ENCODE data around the gene LONRF2.

LONRF2 gene

GRCh38 chr2:100301881-100302584 lies 20.3 kb downstream of the LONRF2 start:
- DNase-seq (ENCODE audit: low spot score), result no peak

GRCh38 chr2:100299548-100299947 lies 22.8 kb downstream of the LONRF2 start:
- no peak for DNase-seq (ENCODE audit: low spot score)

GRCh38 chr2:100297511-100297910 lies 24.8 kb downstream of the LONRF2 start:
- DNase-seq (ENCODE audit: low spot score), result no peak

- DNase-seq (ENCODE audit: low spot score), result no peak
Measured at GRCh38 chr2:100294162-100294497, 28.2 kb downstream of the LONRF2 start.

DNA sequence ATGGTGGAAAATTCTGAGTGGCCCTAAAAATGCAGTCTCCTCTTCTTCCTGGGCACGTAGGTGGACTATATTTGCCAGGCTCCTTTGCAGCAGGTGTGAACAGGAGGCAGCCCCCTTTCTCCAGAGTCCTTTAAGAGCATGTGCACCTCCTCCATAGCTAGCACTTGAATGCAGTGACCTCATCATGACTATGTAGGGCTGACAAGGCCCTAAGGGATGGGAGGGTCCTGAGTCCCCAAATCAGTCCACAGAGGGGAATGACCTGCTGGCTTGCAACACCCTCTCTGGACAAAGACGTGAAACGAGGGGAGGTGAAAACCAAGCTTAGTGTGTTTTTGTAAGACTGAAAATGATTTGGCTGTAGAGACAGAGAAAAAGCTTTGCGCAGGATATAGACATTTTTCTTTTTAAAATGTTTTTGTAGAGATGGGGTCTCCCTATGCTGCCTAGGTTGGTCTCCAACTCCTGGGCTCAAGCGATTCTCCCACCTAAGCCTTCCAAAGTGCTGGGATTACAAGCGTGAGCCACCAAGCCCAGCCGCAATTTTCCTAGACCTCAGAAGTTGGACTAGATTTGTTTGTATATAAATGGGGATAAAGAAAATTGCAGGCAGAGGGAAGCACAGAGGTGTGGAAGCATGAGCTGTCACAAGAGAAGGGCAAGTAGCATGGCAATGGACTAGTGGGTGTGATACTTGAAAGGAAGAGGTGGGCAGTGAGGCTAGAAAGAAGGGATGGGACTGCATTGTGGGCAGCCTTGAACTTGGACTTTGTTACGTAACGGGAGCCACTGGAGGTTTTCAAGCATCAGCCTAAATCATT lies 28.8 kb downstream of the LONRF2 start:
- DNase-seq (ENCODE audit: low spot score), result no peak

- DNase-seq (ENCODE audit: low spot score), result peak; percentile 5
Measured at GRCh38 chr2:100292022-100292580, 30.2 kb downstream of the LONRF2 start.

DNA sequence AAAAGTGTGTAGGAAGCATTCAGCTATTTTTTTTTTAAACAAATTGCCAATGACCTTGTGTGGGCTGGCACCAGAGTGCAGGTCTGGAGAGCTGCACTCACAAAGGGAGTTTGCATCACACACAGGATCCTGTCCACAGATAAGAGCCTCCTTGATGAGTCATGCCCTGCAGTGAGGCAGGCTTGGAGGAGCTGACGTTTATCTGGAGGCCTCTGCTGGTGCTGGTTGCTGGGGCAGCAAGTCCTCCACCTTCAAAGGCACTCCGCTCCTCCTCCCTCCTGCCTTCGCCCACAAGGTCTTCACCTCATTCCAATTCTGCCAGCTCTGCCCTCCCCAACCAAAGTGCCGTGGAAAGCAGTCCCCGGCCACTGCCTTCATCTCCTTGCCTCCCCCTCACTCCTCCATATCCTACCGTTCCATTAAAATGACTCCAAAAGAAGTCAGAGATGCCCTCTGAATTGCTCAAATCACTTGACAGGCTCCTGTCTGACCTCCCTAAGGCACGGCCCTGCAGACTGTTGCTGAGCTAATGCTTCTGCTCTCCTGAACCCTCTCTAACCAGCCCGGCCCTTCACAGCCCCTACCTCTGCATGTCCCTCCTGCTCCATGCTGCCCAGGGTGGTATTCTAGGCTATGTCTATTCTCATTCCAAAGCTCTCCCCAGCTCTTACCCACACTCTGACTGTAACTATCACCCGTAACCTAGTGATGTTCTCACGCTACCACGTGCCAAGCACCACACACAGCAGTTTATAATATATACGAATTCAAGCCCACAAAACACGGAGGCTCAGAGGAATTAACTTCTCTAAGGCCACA lies 30.9 kb downstream of the LONRF2 start:
- DNase-seq (ENCODE audit: low spot score), result no peak

- no peak for DNase-seq (ENCODE audit: low spot score)
Measured at GRCh38 chr2:100290718-100291151, 31.6 kb downstream of the LONRF2 start.

DNA sequence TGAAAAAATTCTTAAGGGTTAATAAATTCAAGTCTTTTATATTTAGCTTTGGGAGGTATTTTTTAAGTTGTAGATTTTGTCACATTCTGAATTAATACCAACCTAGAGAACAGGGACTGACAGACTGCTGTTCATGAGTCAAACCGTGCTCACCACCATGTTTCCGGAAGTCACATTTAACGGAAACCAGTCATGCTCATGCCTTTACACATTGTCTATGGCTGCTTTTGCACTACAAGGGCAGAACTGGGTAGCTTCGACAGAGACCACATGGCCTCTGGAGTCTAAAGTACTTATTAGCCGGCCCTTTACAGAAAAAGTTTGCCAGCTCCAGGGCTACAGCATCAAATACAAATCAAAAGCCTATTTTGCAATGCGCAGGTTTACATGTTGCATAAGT lies 33.3 kb downstream of the LONRF2 start:
- DNase-seq (ENCODE audit: low spot score), result no peak

DNA sequence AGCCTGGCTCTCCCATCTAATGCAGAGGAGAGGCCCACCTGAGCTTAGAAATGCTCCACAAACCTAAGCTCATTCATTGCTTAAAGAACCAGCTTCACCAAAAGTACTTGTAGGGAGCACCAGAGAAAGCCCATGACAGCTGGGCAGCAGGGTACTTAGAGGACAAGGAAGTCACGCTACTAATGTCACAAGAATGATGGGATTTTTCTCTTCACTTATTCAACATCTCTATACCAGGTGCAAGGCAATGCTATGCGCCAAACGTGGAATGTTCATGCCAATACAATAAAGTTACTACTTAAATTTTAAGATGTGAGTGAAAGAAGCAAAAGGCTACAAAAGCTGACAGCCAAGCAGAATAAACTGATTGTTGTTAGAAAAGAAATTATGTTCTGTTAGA lies 36.0 kb downstream of the LONRF2 start:
- no peak for DNase-seq (ENCODE audit: low spot score)

GRCh38 chr2:100285691-100286090 lies 36.6 kb downstream of the LONRF2 start:
- DNase-seq (ENCODE audit: low spot score), result no peak

GRCh38 chr2:100285011-100285410 lies 37.3 kb downstream of the LONRF2 start:
- DNase-seq (ENCODE audit: low spot score), result no peak

DNA sequence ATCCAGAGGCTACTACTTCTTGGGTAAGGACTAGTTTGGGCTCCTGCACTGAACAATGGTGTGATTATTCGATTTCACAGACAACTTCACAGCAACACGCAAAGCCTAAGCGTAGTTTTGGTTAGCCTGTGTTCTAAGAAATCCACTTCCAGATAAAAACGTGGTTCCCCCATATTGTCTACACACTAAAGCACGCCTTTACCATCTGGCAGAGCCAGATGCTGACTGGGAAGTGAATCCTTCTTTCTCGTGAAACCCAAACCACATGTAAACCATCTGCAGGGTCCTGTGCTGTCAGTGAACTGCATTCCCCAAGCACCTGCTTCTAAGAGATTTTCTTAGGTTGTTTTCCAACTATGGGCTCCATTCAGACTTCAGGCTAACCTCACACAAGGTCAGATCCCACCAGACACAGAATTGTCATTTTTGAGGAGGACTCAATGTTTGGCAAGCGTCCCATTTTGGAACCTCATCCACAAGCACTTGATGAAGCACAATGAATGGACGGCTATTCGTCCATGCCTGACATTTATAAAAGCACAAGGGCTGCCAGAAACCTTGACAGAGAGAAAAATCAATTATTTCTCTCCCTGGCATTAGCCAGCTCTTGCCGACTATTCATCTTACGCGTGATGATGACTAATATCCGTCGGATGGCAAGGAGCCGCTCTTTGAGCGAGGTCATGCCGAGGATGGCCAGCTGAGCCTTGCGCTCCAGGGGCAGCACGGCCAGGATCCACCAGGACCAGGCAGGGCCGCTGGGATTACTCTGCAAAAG lies 38.4 kb downstream of the LONRF2 start:
- no peak for DNase-seq (ENCODE audit: low spot score)

GRCh38 chr2:100281521-100282438 lies 40.5 kb downstream of the LONRF2 start:
- DNase-seq (ENCODE audit: low spot score), result no peak

DNA sequence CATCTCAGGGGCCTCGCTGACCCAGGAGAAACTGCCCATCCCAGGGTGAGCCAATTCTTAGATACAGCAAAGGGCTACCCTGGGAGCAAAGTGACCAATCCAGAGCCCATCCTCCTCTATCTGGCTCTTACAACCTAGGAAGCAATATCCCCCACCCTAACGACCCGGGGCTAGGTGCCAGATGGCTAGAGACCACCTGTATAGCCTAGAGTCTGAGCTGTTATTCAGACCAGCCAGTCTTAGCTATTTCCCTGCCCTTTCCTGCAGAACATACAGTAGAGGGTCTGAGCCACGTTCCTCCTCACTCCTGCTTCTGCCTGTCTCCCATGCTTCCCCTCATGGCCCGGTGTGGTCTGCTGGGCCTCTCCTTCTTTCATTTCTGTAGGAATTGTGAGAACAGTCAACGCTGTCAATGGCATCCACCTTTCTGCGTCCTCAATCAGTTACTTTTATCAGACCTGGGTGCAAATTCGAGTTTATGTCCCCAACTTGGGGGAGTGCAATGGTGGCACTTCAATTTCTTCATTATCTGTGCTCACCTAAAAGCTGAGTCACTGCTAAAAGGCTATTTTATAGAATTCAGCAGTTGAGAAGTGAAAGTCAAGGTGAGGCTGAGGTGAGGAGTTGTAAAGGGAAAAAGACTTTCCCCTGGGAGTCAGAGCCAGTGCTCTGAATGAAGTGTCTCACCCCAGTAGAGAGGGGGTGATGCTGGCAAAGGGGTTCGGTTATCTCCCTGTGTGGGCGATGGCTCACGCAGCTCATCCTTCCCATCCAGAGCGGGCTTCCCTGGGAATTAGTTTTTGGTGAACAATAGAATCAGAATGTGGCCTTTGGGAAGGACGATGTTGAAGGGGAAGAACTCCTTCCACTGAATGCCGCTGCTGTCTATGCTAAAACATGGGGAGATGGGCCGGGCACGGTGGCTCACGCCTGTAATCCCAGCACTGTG lies 42.4 kb downstream of the LONRF2 start:
- no peak for DNase-seq (ENCODE audit: low spot score)

DNA sequence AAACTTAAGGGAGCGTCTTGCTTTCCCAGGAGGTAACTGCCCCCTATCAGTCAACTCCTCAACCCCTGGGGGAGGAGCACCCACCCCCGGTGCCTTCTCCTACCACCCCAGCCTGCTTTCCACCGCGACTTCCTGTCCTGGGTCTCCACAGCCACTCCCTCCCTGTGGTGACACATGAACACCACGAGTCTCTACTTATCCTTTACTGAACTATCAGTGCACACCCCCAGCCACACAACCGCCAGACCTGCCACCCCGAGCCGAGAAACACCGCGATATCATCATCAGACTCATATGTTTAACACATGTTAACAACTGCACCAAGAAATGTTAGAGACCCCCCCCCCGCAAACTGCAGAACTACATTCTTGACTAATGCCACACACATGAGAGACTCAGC lies 43.3 kb downstream of the LONRF2 start:
- no peak for DNase-seq (ENCODE audit: low spot score)

GRCh38 chr2:100278501-100278900 lies 43.8 kb downstream of the LONRF2 start:
- no peak for DNase-seq (ENCODE audit: low spot score)

- DNase-seq (ENCODE audit: low spot score), result no peak
Measured at GRCh38 chr2:100277540-100278207, 44.6 kb downstream of the LONRF2 start.

- DNase-seq (ENCODE audit: low spot score), result no peak
Measured at GRCh38 chr2:100276716-100277115, 45.6 kb downstream of the LONRF2 start.

Measured in NAMALWA (cell line).